Spleen (tissue), 11 donors: ENCODE results near the gene GUK1. TPM values are rescaled to one million over a fixed set of nuclear protein-coding genes. Genes with fewer than 3 reads are reported as not detected.

Experiments used
- DNase-seq: peaks from one replicate; pipeline ENCODE4 v3.0.0-alpha.2; 2020
- H3K27ac ChIP-seq, 8 donors: fragments of 200-600 bp; sonication (generic) in 7 of 8; 1 replicate in 4 of 8; 2 replicates in 4 of 8; pipeline versions ENCODE4 v1.5.0 to v1.8.0; 2016 to 2021; ENCODE audit warnings: inconsistent platforms in 4 of 8, mild to moderate bottlenecking in 4 of 8, moderate library complexity in 1 of 8
- H3K27me3 ChIP-seq, 7 donors: fragments of 200-600 bp; sonication (generic) in 6 of 7; replicated peaks in 1 of 7; 1 replicate in 4 of 7; 2 replicates in 3 of 7; pipeline versions ENCODE4 v1.5.0 to v1.8.0; 2016 to 2021; ENCODE audit warnings: inconsistent platforms in 3 of 7, mild to moderate bottlenecking in 1 of 7
- H3K36me3 ChIP-seq, 6 donors: fragments of 200-600 bp; sonication (generic) in 5 of 6; 1 replicate in 4 of 6; 2 replicates in 2 of 6; pipeline versions ENCODE4 v1.5.0 to v1.8.0; 2016 to 2021; ENCODE audit warnings: inconsistent platforms in 2 of 6
- H3K4me1 ChIP-seq, 6 donors: fragments of 200-600 bp; sonication (generic) in 5 of 6; 1 replicate in 3 of 6; 2 replicates in 3 of 6; pipeline versions ENCODE4 v1.5.0 to v1.8.0; 2016 to 2021; ENCODE audit warnings: inconsistent platforms in 3 of 6
- H3K4me3 ChIP-seq, 8 donors: fragments of 200-600 bp; sonication (generic) in 7 of 8; 1 replicate in 4 of 8; 2 replicates in 4 of 8; pipeline versions ENCODE4 v1.5.0 to v1.8.0; 2016 to 2021; ENCODE audit warnings: inconsistent platforms in 4 of 8, mild to moderate bottlenecking in 4 of 8, moderate library complexity in 2 of 8
- H3K9me3 ChIP-seq, 8 donors: fragments of 200-600 bp; sonication (generic) in 7 of 8; 1 replicate in 4 of 8; 2 replicates in 4 of 8; pipeline versions ENCODE4 v1.5.0 to v1.8.0; 2016 to 2021; ENCODE audit warnings: inconsistent platforms in 4 of 8
- POLR2A ChIP-seq, 3 donors: fragments of 450-650 bp; IDR thresholded peaks; one replicate each; pipeline ENCODE4 v1.5.1; 2017; ENCODE audit warnings: antibody characterized with exemption in 3 of 3, mild to moderate bottlenecking in 1 of 3
- POLR2AphosphoS5 ChIP-seq, 3 donors: sonication (generic); formaldehyde crosslinking; IDR thresholded peaks; one replicate each; pipeline ENCODE4 v1.5.1; 2017; ENCODE audit warnings: antibody characterized with exemption in 3 of 3
- WGBS, 5 donors: extraction: QIAGEN DNeasy Blood & Tissue Kit in 3 of 5; methylation state at CpG; one replicate each; pipeline versions ENCODE4 v1.1.5 to v1.1.7; 2013 to 2018; 5-methylcytosine and 5-hydroxymethylcytosine counted together
- intact Hi-C: fragments of 100-400 bp; cut with DNase I; formaldehyde crosslinking; loops from one replicate; pipeline ENCODE4 v1.15.0; 2023; ENCODE audit warnings: low total_unique reads
- polyA plus RNA-seq, 3 donors: library from polyadenylated mRNA; stranded (reverse); fragments of 200-250 nt; gene quantifications; one replicate each; pipeline ENCODE4 v1.2.1, GENCODE V29; 2013
- total RNA-seq, 7 donors: library from RNA; depleted of rRNA in 3 of 7; stranded (reverse); fragments of >200 nt in 3 of 7; fragmentation: NEBNext Ultra II Directional in 4 of 7; extraction: Animal tissue kit (Norgen Biotek cat#: 25700) in 4 of 7; gene quantifications; one replicate each; pipeline versions ENCODE4 v1.1.0 to v1.2.1, GENCODE V29; 2016 to 2021
- TF ChIP-seq, protein P1 (sequence below), 11 experiments: fragments of 200-600 bp in 7 of 11; fragments of 450-650 bp in 4 of 11; sonication (generic) in 4 of 11; IDR thresholded peaks in 8 of 11; conservative IDR thresholded peaks in 3 of 11; 1 replicate in 7 of 11; 2 replicates in 4 of 11; pipeline versions ENCODE4 v1.4.0 to v1.8.0; 2016 to 2021; ENCODE audit warnings: antibody characterized with exemption in 11 of 11, inconsistent platforms in 4 of 11, mild to moderate bottlenecking in 1 of 11
- donor health status: healthy with polysubstance abuse.
- donor health status: DM: no; HTN: no; CAD: no; lungs with moderate emphysema.
- donor health status: DM: no; HTN: no; CAD: no.
- donor health status: Bipolar disorder and iron deficiency.
- donor health status: healthy.
- donor health status: DM: no; HTN: no; CAD: no.
- donor health status: DM: yes; HTN: yes; CAD: no.

Gene GUK1
- total and polyA plus RNA-seq, 10 donors, result 167 to 499 (median 199) TPM

DNA sequence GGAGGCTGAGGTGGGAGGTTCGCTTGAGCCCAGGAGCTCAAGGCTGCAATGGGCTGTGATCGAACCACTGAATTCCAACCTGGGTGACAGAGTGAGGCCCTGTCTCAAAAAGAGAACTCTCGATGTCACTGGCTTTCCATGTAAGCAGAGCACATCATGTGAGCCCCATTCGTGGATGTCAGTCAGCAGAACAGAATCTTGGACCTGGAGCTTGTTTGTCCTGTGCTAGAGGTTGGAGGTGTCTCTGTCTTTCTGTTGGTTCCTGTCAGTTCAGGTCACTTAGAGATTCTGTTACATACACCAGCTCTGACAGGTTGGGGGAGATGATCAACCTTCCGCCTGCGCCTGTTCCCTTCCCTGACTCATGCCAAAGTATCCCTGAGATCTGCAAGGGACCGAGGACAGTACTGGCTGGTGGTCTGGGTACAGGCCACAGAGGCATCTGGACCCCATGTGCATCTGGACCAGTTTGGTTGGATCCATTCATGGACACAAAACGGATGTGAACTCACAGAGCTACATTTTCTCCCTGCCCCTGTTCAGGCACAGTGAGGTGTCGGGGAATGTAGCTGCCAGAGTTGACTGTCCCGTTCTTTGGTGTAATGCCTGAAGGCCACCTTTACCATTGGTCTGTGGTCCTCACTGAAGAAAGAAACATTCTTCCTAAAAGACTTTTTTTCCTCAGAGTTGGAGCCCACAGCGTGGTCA lies 47.6 kb upstream of the GUK1 start:
- no peak for DNase-seq
- H3K9me3 ChIP-seq, result peaks cover 0 to 18% (median 15%) of the 10 kb centered on the region in 8 donors
- intact Hi-C loops, result no loop called here
- H3K27me3 ChIP-seq, result no peaks in the 10 kb centered on the region
- 88 to 93% (median 90%) methylated on average over 9 to 11 of the region's 11 CpGs for WGBS, 5 donors
- H3K4me3 ChIP-seq, result no peak overlapping the region
- H3K4me1 ChIP-seq, result peaks cover 56 to 96% (median 85%) of the 10 kb centered on the region in 6 donors
- H3K27ac ChIP-seq, result peak overlapping the region in 3 of 8 donors; percentile 23 to 100 (median 50)
- TF ChIP-seq POLR2AphosphoS5 (IDR thresholded peaks at IDR 0.05), result peak in 2 of 3 donors; percentile 12 to 32
- TF ChIP-seq POLR2A (IDR thresholded peaks at IDR 0.05), result no peak
- TF ChIP-seq, protein P1, sequence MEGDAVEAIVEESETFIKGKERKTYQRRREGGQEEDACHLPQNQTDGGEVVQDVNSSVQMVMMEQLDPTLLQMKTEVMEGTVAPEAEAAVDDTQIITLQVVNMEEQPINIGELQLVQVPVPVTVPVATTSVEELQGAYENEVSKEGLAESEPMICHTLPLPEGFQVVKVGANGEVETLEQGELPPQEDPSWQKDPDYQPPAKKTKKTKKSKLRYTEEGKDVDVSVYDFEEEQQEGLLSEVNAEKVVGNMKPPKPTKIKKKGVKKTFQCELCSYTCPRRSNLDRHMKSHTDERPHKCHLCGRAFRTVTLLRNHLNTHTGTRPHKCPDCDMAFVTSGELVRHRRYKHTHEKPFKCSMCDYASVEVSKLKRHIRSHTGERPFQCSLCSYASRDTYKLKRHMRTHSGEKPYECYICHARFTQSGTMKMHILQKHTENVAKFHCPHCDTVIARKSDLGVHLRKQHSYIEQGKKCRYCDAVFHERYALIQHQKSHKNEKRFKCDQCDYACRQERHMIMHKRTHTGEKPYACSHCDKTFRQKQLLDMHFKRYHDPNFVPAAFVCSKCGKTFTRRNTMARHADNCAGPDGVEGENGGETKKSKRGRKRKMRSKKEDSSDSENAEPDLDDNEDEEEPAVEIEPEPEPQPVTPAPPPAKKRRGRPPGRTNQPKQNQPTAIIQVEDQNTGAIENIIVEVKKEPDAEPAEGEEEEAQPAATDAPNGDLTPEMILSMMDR (IDR thresholded peaks at IDR 0.05 in 8 of 11, conservative IDR thresholded peaks at IDR 0.05 in 3 of 11), result no peak
- peaks cover 0 to 94% (median 18%) of the 10 kb centered on the region in 6 donors for H3K36me3 ChIP-seq

DNA sequence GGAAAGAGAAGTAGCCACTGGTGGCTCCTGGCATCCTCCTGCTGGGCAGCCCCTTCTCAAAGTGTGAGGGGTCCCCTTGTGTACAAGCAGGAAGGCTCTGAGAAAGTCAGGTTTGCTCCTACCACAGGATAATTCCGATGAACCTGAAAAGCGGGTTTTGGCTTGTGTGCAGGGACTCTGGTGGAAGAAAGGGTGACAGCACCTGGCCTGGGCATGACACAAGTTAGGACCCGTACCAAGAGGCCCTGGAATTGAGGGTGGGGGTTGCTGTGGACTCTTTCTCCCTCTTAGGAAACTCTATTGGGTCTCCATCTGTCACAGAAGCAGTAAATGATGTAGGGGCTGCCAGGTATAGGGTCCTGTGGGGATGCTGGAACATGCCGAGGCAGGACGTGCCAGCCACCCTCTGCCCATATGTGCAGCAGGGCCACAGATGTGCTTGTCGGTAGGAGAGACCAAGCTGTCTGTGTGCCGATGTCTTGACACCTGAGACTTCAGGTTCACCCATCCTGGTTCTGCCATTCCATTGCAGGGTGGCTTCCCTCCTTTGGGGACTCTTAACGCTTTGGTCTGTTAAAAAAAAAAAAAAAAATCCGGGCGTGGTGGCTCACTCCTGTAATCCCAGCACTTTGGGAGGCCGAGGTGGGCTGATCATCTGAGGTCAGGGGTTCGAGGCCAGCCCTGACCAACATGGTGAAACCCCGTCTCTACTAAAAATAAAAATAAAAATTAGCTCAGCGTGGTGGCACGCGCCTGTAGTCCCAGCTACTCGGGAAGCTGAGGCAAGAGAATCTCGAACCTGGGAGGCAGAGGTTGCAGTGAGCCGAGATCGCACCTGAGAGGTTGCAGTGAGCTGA lies 46.8 kb upstream of the GUK1 start:
- Histone ChIP-seq H3K4me1 (peaks cover 48 to 96% (median 81%) of the 10 kb centered on the region in 6 donors), H3K4me3 (no peak overlapping the region), H3K9me3 (peaks cover 0 to 18% (median 15%) of the 10 kb centered on the region in 8 donors), H3K36me3 (peaks cover 0 to 95% (median 24%) of the 10 kb centered on the region in 6 donors), H3K27ac (peak overlapping the region in 2 of 8 donors; percentile 50 to 100), H3K27me3 (no peaks in the 10 kb centered on the region)
- peak in 1 of 3 donors; percentile 23 for TF ChIP-seq POLR2AphosphoS5 (IDR thresholded peaks at IDR 0.05)
- TF ChIP-seq, protein P1 (IDR thresholded peaks at IDR 0.05 in 8 of 11, conservative IDR thresholded peaks at IDR 0.05 in 3 of 11), result no peak
- no peak for DNase-seq
- intact Hi-C loops, result no loop called here
- WGBS, 5 donors, result 95 to 99% (median 96%) methylated on average over 20 of the region's 20 CpGs

DNA sequence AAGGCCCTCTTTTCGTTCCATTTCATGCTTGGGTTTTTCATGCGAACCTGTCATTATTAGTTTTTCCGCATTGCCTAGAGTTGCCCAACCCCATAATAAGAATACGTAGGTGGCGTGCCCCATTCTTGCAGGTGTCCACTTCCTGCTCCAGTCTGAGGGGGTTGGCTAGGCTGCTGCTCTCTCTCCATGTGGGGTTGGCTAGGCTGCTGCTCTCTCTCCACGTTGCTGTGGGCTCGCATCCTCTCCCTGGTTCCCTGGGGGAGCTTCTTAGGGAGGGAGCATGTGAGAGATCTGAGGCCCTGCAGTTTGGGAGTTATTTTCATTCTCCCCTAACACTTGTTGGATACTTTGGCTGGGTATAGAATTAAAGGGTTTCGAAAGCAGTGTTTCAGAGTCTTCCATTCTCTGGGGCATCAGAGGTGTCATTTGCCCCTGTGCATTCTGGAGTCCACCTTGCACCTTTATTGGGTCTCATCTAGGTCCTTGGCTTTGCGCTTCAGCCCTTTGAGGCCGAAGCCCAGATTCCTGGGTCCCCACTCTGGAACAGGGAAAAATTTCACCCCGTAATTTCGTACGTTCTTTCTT lies 45.6 kb upstream of the GUK1 start:
- intact Hi-C loops, result no loop called here
- peak; percentile 41 for DNase-seq
- Histone ChIP-seq H3K9me3 (peaks cover 0 to 18% (median 15%) of the 10 kb centered on the region in 8 donors), H3K27me3 (no peaks in the 10 kb centered on the region), H3K4me3 (no peak overlapping the region), H3K4me1 (peaks cover 35 to 96% (median 72%) of the 10 kb centered on the region in 6 donors), H3K36me3 (peaks cover 0 to 95% (median 34%) of the 10 kb centered on the region in 6 donors), H3K27ac (no peak overlapping the region)
- TF ChIP-seq POLR2A (IDR thresholded peaks at IDR 0.05), result no peak
- TF ChIP-seq, protein P1 (IDR thresholded peaks at IDR 0.05 in 8 of 11, conservative IDR thresholded peaks at IDR 0.05 in 3 of 11), result no peak
- TF ChIP-seq POLR2AphosphoS5 (IDR thresholded peaks at IDR 0.05), result no peak
- WGBS, 5 donors, result 88 to 96% (median 95%) methylated on average over 13 of the region's 13 CpGs
